Measurements from ENCODE around the gene NECTIN3.

The NECTIN3 gene

DNA sequence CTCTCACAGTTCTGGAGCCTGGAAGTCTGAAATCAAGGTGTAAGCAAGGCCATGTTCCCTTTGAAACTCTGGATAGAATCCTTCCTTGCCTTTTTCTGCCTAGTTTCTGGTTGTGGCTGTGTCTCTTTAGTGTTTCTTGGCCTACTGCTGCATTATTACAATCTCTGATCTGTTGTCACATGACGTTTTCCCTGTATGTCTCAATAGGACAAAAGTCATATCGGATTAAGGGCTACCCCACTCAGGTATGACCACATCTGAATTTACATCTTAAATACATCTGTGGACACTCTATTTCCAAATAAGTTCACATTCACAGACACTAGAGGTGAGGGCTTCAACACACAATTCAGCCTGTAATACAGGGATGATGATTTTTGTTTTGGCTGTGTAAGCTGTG is 13.3 kb downstream of the NECTIN3 start:
- no peak for DNase-seq

DNA sequence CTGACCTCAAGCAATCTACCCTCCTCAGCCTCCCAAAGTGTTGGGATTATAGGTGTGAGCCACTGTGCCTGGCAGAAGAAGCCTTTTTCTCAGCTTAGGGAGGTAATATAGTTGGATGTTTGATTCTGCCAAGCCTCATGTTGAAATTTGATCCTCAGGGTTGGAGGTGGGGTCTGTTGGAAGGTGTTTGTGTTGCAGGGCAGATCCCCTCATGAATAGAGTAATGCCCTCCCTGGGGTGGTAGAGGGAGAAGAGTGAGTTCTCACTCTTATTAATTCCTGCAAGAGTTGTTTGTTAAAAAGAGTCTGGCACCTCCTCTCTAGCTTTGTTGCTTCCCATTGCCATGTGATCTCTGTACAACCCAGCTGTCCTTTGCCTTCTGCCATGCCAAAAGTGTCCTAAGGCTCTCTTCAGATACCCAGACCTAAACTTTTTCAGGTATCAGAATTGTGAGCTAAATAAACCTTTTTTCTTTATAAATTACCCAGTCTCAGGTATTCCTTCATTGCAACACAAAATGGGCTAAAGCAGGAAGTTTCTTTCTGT is 16.4 kb downstream of the NECTIN3 start:
- no peak for DNase-seq

DNA sequence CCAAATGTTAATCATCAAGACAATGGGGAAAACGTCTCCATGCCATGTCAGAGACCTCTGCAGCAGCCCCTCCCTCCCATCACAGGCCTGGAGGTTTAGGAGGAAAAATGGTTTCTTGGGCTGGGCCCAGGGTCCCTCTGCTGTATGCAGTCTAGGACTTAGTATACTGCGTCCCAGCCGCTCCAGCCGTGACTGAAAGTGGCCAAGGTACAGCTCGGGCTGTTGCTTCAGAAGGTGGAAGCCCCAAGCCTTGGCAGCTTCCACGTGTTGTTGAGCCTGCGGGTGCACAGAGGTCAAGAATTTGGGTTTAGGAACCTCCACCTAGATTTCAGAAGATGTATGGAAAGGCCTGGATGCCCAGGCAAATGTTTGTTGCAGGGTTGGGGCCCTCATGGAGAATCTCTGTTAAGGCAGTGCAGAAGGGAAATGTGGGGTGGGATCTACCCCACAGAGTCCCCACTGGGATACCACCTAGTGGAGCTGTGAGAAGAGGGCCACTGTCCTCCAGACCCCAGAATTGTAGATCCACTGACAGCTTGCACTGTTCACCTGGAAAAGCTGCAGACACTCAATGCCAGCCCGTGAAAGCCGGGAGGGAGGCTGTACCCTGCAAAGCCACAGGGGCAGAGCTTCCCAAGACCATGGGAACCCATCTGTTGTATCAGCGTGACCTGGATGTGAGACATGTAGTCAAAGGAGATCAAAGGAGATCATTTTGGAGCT is 25.0 kb downstream of the NECTIN3 start:
- DNase-seq: no peak

DNA sequence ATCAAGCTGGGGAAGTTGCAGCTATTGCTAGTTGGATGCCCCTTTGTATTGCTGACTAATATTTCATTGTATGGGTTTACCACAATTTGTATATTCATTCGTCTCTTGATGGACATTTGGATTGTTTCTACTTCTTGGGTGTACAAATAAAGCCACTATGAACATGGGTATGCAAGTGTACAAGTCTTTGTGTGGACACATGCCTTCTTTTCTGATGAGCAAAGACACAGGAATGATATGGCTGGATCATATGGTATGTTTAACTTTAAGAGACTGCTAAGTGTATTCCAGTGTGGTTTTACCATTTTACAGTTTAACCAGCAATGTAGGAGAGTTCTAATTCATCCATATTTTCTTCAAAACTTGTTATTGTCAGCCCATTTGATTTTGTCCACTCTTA is 32.2 kb downstream of the NECTIN3 start:
- DNase-seq: no peak

DNA sequence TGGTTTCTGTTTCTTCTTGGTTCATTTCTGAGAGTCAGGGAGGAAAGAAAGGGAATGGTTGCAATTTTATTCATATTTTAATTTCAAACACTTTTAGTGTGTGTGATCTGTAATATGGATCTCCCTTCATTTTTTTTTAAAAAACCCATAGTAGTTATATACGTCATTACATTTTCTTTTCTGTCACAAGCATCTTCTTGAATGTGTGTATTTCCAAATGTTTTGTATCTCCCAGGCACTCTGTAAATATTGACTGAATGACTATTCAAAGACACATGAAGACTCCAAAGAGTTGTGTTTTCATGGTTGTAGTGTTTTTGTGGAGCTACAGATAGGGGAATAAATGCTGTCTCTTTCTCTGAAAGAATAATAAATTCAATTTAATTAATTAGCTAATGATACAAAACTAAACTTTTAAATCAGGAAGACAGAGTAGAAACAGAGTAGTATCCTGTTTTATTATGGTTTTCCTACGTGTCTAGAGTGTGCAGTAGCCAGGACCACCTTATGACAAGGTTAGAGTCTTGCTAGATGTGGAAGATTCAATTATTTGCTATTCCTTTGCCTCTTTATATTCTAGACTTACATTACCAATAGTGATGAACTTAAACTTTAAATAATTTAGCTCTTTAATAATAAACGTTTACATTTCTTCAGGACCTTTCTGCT is 35.5 kb downstream of the NECTIN3 start:
- no peak for DNase-seq

DNA sequence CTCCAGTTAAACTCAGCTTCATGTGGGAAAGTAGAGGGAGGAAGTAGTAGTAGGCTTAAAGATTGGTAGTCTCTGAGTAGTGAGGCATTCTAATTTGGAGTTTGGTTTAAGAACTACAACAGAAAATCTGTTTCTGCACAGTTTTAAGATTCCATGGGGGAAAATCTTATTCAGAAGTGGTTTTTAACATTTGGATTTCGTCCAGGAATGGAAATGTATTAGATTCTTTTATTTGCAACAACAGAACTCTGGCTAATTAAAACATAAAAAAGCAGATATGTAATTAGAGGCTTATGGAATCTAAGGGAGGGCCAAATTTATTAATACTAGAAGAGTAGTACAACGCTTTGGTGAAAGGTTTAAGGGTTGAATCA is 36.0 kb downstream of the NECTIN3 start:
- DNase-seq: no peak

DNA sequence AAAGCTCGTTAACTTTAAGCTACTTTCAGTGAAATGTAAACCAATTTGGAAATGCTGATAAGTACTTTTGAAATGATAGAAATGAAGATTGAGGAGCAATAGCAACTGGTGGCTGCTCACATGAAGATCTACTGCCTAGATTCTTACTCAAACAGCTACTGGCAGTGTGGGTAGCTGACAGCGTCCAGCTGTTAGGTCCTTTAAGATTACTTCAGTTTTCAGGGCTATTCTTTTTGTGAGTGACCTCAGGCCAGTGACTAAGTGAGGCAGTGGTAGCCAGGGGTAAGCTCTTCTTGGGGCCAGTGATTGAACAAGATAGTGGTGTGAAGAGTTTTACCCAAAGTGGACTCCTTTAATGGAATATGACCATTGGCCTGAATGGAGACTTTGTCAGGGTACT is 41.3 kb downstream of the NECTIN3 start:
- no peak for DNase-seq

DNA sequence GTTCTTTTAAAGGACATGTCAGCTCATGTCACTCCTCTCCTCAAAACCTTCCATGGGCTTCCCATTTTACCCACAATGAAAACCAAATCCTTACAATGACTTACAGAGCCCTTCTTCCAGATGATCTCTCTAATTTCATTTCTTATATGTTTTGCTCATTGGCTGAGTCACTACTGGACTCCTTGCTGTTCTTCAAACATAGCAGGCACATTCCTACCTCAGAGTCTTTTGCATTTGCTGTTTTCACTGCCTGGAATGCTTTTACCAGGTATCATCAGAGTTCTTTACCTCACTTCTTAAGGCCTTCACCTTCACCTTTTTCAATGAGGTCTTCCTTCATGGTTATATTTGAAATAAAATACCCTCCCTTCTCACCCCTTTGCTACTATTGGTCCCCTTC is 57.3 kb downstream of the NECTIN3 start:
- no peak for DNase-seq

DNA sequence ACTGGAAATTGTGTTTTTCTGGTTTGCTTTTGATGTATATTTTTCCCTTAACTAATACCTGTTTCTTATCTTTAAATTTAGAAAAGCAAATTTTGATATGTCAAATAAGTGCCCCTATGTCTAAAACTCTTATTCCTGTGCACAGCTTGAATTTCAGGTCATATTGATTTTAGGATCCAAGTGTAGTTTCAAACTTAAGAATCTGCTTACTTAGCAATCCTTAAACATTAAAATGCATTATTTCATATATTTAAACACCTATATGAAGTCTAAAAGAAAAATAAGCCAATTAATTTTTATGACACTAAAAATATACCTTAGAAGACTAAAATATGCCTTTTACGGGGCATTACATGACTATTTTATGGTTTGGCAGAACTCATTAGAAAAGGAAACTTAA is 59.2 kb downstream of the NECTIN3 start:
- DNase-seq: no peak

DNA sequence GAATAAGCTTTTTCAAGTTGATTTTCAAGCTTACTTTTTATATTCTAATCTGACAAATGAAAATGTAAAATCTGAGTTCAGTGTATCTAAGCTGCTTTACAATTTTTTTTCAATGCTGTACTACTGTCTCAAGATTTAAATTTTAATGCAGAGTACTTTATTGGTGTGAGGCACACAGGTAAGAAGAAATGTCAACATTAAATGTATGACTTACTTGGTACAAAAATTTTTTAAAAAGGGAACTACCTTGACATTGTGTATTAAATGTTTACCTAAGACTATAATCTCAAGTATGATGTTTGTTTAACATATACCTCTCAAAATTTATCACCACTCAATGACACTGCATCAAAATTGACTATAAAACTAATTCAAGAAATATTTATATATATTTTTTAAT is 62.7 kb downstream of the NECTIN3 start:
- no peak for DNase-seq

DNA sequence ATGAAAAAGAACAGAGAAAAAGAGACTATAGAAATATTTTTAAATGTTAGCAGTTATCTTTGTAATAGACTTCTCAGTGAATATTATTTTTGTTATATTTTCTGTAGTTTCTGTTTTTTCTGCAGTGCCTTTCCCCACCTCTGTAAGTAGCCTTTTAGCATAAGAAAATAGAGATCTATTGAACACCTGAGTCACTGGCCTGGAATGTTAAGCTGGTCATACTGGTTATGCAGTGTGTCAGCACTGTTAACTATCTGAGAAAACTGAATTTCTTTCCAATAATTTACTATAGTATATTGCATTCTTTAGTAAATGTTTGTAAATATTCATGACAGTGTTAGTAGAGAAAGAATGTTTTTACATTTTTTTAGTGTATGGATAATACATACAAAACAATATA is 79.8 kb downstream of the NECTIN3 start:
- no peak for DNase-seq

DNA sequence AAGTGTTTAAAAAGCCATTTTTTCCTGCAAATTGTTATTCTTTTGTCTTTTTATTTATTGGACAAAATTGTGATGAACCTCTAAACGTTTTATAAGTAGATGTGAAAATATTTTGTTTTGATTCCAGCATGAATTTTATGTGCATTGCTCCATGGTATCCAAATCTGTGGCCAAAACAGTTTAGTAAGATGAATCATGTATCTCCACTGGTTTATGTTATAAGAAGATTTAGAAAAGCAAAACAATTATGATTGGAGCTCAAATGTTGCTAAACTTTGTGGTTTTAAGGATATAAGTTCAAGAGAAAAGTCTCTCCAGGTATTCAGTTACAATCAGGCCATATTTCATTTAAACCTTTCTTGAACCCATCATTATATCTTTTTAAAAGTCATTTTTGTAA is 80.9 kb downstream of the NECTIN3 start:
- no peak for DNase-seq

DNA sequence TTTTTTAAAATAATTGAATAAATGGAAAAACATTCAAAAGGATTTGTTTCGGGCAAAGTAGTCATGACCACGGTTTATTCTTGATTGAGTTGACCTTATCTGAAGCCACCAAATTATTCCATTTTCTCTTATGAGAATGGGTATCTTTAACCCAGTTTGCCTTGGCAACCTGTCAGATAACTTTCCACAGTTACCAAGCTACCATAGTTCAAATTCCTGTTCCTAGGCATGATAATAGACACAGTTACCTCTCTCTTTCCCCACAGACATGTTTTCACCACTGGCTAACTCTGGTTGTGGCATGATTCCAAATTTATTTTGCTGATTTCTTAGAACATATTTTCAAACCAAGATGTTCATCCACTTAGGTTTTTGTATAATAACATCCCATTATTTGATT is 84.9 kb downstream of the NECTIN3 start:
- no peak for DNase-seq

DNA sequence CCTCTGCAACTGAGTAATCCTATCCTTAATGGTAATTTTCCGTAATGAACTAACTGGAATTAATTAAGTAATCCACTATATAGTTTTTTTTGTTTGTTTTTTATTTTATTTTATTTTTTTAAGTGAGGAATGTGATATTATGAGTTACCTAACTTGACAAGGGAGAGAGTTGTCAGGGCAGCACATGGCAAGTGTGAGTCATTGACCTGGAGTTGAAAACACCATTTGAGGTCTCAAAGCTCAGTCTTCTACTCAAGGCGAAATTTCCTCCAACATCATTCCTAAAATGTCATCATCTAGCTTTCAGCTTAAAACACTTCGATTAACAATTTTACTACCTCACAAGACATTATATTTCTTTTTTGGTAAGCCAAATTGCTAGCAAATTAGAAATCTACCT is 87.8 kb downstream of the NECTIN3 start:
- DNase-seq: no peak

DNA sequence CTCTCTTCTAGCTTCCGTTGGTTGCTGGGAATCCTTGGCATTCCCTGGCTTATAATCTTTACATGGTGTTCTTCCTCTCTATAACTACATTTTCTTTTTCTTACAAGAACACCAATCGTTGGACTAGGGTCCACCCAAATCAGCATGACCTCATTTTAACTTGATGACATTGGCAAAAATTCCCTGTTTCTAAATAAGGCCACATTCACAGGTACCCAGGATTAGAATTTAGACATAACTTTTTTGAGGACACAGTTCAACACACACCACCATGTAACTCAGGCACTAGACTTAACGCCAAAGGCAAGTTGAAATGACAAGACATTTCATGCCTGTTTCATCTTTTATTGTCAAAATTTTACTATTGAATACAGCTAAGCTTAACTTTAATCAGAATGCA is 93.0 kb downstream of the NECTIN3 start:
- DNase-seq: no peak

DNA sequence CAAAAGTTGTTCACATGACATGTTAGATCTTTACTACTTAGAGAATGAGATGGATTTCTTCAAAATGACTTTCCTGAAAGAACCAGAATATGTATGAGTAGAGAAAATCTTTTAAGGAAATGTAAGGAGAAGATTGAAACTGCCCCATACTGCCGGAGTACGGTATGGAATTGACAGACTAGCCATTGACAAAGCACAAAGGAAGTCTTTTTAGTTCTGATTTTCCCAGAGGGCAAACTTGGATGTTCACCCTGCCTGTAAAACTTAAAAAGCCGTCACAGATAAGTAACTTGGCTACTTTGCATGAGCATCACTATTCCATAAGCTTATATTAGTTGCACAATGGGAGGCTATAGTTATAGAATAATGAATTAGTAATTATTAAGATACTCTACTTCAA is 93.8 kb downstream of the NECTIN3 start:
- DNase-seq: no peak

DNA sequence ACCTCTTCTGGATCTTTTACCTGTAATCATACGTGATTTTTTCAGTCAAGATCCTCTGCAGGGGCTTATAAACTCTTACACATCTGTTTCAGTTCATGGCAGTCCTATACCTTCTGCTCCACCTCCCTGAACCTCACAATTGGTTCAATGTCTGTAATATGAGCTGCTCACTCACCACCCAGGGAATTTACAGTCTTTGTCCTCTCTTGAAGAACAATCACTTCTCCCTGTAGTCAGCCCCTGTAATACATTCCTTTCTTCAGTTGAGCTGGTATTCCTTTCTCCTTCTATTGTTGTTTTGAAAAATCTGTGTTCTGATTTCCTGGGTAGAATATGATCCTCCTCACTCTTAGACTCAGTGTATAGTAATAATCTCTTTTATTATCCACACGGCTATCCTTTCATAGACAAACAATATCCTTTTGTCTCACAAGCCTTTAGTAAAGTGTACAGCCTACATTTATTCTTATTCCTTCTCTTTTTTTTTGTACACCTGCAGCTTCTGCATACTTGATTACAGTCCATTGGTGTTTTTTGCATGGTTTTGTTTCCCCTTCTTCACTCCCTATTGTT is 101.8 kb downstream of the NECTIN3 start:
- no peak for DNase-seq

DNA sequence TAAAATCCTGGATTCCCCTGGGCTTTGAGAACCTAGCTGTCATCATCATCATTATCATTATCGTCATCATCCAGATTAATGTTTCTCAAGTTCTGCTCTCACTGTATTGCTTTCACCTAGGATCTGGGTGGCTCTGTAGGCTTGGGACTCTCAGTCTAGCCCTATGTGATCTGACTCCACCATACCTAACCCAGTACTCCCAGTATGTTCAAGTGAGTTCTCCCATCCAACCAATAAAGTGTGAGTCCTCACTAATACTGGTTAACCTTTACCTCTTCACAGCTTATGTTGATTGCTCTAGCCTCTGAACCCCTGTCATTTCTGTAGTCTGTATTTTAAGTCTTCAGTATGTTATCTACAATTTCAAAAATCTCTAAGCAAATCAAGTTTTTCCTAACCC is 102.3 kb downstream of the NECTIN3 start:
- no peak for DNase-seq

DNA sequence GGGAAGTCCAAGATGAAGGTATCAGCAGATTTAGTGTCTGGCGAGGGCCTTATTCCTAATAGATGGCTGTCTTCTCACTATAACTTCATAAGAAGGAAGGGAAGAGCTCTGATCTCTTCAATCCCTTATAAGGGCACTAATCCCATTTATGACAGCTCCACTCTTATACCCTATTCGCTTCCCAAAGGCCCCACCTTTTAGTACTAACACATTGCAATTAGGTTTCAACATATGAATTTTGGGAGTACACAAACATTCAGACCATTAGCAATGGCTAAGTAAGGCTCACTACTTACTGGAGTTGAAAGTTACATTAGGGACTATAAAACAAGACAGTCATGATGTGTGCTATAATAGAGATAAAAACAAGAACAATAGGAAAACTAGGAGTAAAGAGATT is 118.9 kb downstream of the NECTIN3 start:
- no peak for DNase-seq

DNA sequence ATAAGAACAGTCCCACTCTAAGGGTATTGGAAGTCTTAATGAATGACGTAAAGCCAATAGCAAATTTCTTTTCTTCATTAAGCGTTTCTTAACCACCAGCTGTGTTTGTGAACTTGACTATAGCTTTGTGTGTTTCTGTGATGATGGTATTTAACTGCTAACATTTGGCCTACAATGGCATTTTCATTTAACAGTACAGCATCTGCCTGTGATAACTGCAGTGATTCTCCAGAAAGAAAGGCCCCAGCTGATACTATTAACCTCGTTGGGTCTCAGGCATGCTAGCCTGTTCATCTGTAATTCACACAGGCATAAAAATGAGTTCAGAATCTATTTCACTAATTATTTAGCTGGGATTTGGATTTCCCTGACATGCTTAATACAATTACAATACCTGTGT is 121.9 kb downstream of the NECTIN3 start:
- no peak for DNase-seq

DNA sequence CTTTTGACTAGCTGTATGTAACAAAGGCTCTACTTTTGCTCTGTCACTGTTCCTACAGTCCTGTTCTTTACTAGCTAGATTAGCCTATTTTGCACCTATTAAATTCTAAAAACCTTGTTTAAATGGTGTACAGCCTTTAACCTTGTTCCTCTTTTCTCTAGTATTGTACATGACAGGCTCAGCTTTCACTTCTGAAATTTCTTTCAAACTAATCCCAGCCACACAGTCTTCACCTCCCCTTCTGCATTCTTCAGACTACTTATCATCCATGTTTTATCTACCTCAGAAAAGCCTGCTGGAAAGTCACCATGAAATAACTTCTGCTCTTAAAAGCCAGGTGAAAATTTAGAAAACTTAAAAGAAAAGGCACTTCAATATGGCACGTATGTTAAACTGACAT is 122.4 kb downstream of the NECTIN3 start:
- DNase-seq: no peak

DNA sequence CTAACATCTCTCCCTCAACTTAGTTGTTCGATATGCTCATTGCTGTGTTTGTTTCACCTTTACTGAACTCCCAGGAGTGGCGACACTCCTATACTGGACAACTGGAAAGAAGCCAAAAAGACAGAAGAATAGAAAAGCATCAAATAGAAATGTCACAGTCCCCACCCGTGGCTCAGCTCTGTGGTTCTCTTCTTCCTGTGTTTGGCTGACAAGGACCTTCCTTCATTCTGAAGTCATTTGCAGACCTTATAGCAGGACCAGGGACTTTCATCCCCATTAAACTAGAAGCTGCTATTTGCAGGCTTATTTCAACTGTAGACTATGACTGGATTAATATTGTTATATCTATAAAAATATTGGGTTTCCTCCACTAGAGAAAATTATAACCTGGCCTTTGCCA is 125.9 kb downstream of the NECTIN3 start:
- DNase-seq: no peak

DNA sequence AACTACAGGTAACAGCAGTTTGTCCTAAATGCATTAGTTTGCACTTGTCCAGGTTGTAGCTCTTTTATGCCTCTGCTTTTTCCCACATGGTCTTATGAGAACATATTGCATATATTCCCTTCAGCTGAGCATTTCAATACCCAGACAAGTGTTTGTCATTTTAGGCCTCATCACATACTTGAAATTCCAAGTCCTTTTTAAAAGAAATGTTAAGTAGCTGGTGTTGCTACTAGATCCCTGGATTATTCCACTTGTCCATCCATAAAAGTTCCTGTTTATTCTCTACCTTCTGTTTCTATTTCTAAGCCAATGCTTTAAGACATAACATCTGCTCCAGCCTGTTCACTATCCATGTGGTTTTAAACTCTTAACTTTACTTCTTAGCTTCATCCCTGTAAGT is 128.4 kb downstream of the NECTIN3 start:
- no peak for DNase-seq

DNA sequence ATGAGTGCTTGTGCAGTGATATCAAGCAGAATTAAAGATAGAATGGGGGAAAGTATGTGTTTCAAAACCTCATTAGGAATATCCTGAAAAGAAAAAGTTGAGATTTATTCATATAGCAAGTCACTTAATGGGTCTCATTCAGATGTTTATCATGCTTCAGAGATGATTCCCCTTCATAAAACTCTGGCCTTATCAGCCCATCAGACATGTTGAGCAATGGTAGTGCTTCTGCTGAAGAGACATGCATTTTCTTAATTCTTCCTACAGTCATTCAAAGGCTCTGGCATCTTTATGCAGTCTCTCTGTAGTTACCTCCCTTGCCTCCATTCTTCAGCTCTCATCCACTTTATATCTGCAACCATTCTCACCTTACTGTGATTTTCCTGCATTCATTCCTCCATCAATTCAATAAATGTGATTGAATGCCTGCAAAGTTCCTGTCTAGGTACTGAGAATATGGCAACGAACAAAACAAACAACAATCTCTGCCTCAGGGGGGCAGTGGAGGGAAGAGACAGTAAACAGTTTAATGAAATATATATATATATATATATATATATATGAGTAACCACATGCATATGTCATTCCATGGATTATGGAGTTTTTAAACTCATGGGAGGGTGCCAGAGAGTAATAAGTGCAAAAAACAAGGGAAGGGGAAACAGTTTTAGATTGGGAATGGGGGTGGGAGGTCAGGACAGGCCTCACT is 138.5 kb downstream of the NECTIN3 start:
- DNase-seq: no peak

Measured in left hindlimb (tissue), 1 donor.